LNCaP clone FGC (cell line): ENCODE results near the gene IL1RL2.

Source experiments
- DNase-seq: peaks from one replicate; pipeline ENCODE4 v3.0.0-alpha.2; 2011; ENCODE audit warnings: low read depth
- H3K4me3 ChIP-seq: 2 replicates; pipeline ENCODE4 v1.5.1; 2011; ENCODE audit warnings: mild to moderate bottlenecking, low read depth, low read length, control low read depth
- CTCF ChIP-seq: IDR thresholded peaks from 2 replicates; pipeline ENCODE4 v1.5.1; 2012; ENCODE audit warnings: mild to moderate bottlenecking; ENCODE audit not compliant: control insufficient read depth, insufficient read depth; ENCODE audit errors: extremely low read depth

Gene IL1RL2

DNA sequence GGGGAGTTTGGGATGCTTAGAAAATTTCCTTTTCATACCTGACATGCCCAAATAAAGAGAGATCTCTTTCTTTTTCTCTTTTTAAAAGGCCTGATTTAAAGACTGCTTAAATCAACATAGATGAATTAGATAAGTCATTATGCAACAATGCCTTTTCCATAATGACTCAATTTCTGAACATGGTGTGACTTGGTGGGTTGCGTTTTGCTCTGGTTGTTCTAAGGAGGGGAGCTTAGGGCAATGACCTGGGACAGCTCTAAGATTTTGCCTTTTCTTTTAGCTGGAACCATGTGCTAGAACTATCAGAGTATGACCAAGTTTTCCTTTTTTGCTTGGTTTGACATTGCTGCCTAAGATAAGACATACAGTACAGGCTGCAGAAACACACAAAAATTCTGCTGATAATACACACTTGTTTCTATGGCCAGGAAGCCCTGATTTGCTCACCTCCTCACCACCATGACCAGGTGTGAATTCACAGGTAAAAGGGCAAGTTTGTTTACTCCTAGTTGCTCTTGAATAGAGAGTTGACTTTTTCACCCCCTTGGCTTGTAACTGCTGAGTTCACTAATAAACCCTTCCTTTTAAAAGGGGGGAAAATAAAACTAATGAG is 66.4 kb downstream of the IL1RL2 start:
- DNase-seq = no peak
- no peak for TF ChIP-seq CTCF

GRCh38 chr2:102253753-102254150 is 66.9 kb downstream of the IL1RL2 start:
- 0 out of 2 replicates have a peak, but pooled peaks have one; percentile 13 for TF ChIP-seq CTCF
- no peak overlapping the region for H3K4me3 ChIP-seq
- DNase-seq = no peak

More for the DNA sequence above, 66.4 kb downstream of the IL1RL2 start:
- H3K4me3 ChIP-seq = no peak overlapping the region

DNA sequence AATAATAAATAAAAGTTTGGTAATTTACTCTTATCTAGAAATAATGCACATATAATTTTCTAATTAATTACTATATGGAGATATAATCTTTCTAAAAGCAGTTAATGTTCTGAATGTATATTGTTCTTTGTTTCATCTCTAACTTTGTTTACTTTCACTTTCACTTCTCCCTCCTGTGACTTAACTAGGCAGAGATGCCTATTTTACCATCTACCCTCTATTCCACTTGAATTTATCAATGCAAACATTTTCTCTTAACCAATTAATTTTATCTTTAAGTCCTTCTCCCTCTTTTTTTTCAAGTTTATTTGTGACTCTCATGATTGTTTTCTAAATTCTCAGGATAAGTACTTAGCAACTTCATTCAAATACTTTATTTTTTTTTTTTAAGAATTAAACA is 69.5 kb downstream of the IL1RL2 start:
- TF ChIP-seq CTCF = no peak
- no peak overlapping the region for H3K4me3 ChIP-seq
- no peak for DNase-seq

- TF ChIP-seq CTCF = no peak
- no peak overlapping the region for H3K4me3 ChIP-seq
- no peak for DNase-seq
These were observed 70.1 kb downstream of the IL1RL2 start for GRCh38 chr2:102256874-102257462.

DNA sequence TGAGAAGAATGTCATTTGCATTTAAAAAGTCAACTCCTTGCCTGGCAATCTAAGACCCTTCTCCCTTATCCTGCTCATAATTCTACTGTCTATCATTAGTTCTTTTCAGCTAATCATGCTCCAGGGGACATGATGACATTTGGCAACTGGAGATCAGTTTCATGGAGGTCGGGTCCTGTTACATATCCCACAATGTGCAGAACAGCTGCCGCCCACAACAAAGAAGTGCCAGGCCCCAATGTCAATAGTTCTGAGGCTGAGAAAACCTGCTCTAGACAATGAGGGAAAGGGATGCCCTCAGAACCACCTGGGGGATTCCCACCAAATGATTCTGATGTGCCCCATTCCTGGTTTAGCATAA is 71.2 kb downstream of the IL1RL2 start:
- H3K4me3 ChIP-seq = no peak overlapping the region
- no peak for DNase-seq
- TF ChIP-seq CTCF = no peak

DNA sequence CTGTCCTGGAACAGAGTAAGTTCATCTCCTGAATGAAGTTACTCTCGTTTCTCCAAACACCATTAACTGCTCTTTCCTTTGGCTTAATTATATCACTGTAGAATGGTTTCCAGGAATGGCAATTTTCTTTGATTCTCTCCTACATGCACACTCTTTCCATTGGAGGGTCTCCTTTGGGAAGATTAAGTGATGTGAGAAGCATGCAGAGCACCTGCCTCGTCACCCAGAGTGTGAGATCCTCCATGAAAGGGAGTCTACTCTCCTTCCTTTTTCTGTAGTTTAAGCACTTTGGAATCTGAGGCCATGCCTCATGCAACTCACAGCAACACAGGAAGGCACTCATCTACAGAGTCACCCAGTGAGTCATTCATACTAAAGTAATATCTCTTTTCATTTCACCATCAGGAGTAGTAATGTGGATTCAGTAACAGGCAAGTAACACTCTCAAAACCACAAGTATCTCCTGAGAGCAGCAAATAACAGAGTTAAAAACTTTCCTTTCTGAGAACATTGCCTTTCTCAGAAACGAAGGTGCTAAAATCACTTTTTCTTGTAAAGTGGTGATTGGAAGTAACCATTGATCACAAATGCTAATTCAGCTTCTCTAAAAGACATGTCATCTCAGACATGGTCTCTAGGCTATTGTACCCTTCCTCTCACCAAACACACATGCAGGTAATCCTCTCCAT is 71.7 kb downstream of the IL1RL2 start:
- no peak for DNase-seq
- TF ChIP-seq CTCF = no peak
- no peak overlapping the region for H3K4me3 ChIP-seq
